Liver (tissue), 3 donors: ENCODE results near the gene FCRL6.

Experiments used
- GABPA ChIP-seq, 2 donors: IDR thresholded peaks in 1 of 2; conservative IDR thresholded peaks in 1 of 2; 2 replicates each; pipeline ENCODE4 v1.6.1; 2016; ENCODE audit warnings: antibody characterized with exemption in 2 of 2, mild to moderate bottlenecking in 1 of 2, moderate library complexity in 1 of 2
- JUND ChIP-seq, 2 donors: IDR thresholded peaks; 2 replicates each; pipeline ENCODE4 v1.6.1; 2016; ENCODE audit warnings: antibody characterized with exemption in 2 of 2
- RAD21 ChIP-seq, 2 donors: IDR thresholded peaks; 2 replicates each; pipeline ENCODE4 v1.6.1; 2016; ENCODE audit warnings: antibody characterized with exemption in 2 of 2, mild to moderate bottlenecking in 2 of 2
- SP1 ChIP-seq: IDR thresholded peaks from 2 replicates; pipeline ENCODE4 v1.6.1; 2018; ENCODE audit warnings: antibody characterized with exemption, mild to moderate bottlenecking
- TAF1 ChIP-seq: conservative IDR thresholded peaks from 2 replicates; pipeline ENCODE4 v1.6.1; 2016; ENCODE audit warnings: antibody characterized with exemption, mild to moderate bottlenecking
- TF ChIP-seq, protein P1 (sequence below): fragments of 150-350 bp; IDR thresholded peaks from 2 replicates; pipeline ENCODE4 v1.5.1; 2017; ENCODE audit warnings: improper control_type of control experiment, low read depth, low read length; ENCODE audit not compliant: missing input control
- TF ChIP-seq, protein P2 (sequence below): IDR thresholded peaks from 2 replicates; pipeline ENCODE4 v1.6.1; 2016; ENCODE audit warnings: antibody characterized with exemption
- TF ChIP-seq, protein P3 (sequence below): IDR thresholded peaks from 2 replicates; pipeline ENCODE4 v1.6.1; 2016; ENCODE audit warnings: antibody characterized with exemption, mild to moderate bottlenecking
- TF ChIP-seq, protein P4 (sequence below): IDR thresholded peaks from 2 replicates; pipeline ENCODE4 v1.6.1; 2016; ENCODE audit warnings: antibody characterized with exemption
- donor health status: healthy.
- donor health status: healthy.

DNA sequence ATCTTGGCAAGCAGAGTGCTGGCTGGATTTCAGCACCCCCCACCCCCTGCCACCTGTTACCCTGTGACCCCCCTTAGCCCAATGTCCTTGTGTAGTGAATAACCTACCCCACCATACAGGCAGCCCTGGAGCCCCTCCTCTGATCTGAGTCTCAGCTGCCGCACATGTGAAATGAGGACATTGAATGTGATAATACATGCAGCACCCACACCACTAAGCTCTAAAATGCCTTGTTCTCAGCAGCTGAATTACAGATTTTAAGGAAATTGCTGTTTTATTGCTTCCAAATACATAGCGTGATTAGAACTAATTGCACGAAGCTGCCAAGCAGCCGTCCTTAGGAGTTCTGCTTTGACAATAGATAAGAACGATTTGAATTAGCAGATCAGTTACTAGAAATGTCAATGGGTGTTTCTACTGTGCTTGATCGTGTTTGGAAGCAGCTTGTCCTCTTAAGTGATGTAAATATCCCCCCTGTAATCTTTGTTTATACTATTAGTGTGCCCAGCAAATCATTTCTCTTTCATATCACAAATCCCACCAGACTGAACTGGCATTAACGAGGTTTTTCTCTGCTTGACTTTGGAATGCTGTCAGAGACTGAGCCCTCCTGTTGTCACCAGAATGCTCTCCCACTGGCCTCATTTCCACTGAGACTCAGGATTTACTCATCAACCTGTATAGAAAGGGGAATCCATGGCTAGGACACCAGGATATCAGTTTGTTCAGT, 29.4 kb downstream of the FCRL6 start:
- TF ChIP-seq, protein P1, sequence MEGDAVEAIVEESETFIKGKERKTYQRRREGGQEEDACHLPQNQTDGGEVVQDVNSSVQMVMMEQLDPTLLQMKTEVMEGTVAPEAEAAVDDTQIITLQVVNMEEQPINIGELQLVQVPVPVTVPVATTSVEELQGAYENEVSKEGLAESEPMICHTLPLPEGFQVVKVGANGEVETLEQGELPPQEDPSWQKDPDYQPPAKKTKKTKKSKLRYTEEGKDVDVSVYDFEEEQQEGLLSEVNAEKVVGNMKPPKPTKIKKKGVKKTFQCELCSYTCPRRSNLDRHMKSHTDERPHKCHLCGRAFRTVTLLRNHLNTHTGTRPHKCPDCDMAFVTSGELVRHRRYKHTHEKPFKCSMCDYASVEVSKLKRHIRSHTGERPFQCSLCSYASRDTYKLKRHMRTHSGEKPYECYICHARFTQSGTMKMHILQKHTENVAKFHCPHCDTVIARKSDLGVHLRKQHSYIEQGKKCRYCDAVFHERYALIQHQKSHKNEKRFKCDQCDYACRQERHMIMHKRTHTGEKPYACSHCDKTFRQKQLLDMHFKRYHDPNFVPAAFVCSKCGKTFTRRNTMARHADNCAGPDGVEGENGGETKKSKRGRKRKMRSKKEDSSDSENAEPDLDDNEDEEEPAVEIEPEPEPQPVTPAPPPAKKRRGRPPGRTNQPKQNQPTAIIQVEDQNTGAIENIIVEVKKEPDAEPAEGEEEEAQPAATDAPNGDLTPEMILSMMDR: no peak
- TF ChIP-seq, protein P2, sequence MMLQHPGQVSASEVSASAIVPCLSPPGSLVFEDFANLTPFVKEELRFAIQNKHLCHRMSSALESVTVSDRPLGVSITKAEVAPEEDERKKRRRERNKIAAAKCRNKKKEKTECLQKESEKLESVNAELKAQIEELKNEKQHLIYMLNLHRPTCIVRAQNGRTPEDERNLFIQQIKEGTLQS: no peak
- TF ChIP-seq JUND (IDR thresholded peaks at IDR 0.05) (no peak), SP1 (no peak), TAF1 (no peak), RAD21 (IDR thresholded peaks at IDR 0.05) (no peak), GABPA (IDR thresholded peaks at IDR 0.05 in 1 of 2, conservative IDR thresholded peaks at IDR 0.05 in 1 of 2) (no peak)
- TF ChIP-seq, protein P3, sequence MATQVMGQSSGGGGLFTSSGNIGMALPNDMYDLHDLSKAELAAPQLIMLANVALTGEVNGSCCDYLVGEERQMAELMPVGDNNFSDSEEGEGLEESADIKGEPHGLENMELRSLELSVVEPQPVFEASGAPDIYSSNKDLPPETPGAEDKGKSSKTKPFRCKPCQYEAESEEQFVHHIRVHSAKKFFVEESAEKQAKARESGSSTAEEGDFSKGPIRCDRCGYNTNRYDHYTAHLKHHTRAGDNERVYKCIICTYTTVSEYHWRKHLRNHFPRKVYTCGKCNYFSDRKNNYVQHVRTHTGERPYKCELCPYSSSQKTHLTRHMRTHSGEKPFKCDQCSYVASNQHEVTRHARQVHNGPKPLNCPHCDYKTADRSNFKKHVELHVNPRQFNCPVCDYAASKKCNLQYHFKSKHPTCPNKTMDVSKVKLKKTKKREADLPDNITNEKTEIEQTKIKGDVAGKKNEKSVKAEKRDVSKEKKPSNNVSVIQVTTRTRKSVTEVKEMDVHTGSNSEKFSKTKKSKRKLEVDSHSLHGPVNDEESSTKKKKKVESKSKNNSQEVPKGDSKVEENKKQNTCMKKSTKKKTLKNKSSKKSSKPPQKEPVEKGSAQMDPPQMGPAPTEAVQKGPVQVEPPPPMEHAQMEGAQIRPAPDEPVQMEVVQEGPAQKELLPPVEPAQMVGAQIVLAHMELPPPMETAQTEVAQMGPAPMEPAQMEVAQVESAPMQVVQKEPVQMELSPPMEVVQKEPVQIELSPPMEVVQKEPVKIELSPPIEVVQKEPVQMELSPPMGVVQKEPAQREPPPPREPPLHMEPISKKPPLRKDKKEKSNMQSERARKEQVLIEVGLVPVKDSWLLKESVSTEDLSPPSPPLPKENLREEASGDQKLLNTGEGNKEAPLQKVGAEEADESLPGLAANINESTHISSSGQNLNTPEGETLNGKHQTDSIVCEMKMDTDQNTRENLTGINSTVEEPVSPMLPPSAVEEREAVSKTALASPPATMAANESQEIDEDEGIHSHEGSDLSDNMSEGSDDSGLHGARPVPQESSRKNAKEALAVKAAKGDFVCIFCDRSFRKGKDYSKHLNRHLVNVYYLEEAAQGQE: no peak
- TF ChIP-seq, protein P4, sequence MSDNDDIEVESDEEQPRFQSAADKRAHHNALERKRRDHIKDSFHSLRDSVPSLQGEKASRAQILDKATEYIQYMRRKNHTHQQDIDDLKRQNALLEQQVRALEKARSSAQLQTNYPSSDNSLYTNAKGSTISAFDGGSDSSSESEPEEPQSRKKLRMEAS: no peak
